HG02610 (cell line): ENCODE data around the gene SLC29A1.
"Not testable (repeated sequence)": the region's sequence is repeated elsewhere in the genome, so short reads cannot be mapped to it uniquely, and the experiment has no call there.

Experiments
- ATAC-seq: cut with Tn5 transposase; IDR thresholded peaks from one replicate; pipeline ENCODE4 v1.9.1; 2021; ENCODE audit warnings: mild to moderate bottlenecking, moderate library complexity; ENCODE audit not compliant: unreplicated experiment

The SLC29A1 gene

DNA sequence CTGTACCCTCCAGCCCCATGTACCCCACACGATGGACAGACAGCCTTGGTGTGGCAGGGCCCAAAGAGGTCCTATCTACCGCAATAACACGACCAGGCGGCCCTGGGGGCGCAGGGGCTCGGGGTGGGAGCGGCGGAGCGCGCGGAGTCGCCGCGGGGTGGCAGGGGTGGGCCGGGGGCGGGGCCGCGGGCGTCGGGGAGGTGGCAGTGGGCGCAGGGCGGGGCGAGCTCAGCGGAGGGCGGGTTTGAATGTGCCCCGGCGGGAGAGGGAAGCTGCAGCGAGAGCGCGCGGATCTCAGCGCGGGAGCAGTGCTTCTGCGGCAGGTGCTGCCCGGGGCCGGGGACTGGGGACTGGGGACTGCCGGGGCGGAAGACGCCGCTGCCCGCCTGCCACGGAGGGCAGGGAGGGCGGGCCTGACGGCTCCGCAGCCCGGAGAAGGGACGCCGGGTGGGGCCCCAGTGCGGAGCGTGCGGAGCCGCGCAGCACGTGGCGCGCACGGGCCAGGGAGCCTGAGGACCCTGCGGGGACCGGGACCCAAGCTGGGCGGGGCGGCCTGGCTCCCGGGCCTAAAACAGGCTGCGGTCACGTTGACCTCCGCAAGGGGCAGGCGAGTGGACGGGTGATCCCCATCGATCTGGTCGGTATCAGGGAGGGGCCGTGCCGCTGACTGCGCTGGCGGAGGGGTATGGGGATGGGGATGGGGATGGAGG is at the start of gene SLC29A1:
SLC29A1 (plus strand) TSS at position 277 of the 710 bp plus-strand sequence. CDS start 3,719 bp downstream, outside the sequence.
- peak; percentile 47 for ATAC-seq

DNA sequence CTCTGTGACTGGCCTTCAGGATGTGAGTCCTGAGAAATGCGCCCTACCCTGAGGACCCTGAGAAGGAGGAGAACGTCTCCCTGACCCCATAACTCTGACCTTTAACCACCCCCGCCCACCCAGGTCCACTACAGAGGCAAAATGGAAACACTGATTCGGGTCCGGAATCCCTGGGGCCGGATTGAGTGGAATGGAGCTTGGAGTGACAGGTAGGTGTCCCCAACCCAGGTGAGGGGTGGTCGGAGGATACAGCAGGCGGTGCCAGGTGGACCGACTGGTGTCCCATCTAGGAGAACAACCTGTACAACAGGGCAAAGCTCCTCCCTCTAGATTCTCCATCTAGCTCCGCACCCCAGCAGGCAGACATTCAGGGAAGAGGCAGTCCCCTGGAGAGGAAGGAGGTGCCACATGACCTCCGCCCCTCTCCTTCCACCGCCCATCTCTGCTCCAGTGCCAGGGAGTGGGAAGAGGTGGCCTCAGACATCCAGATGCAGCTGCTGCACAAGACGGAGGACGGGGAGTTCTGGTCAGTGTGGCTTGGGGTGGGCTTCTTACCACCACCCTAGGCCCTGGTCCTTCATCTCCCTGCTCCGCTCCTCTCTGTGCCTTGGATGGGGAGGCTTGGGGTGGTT is 47.1 kb upstream of the SLC29A1 start:
- no peak for ATAC-seq

DNA sequence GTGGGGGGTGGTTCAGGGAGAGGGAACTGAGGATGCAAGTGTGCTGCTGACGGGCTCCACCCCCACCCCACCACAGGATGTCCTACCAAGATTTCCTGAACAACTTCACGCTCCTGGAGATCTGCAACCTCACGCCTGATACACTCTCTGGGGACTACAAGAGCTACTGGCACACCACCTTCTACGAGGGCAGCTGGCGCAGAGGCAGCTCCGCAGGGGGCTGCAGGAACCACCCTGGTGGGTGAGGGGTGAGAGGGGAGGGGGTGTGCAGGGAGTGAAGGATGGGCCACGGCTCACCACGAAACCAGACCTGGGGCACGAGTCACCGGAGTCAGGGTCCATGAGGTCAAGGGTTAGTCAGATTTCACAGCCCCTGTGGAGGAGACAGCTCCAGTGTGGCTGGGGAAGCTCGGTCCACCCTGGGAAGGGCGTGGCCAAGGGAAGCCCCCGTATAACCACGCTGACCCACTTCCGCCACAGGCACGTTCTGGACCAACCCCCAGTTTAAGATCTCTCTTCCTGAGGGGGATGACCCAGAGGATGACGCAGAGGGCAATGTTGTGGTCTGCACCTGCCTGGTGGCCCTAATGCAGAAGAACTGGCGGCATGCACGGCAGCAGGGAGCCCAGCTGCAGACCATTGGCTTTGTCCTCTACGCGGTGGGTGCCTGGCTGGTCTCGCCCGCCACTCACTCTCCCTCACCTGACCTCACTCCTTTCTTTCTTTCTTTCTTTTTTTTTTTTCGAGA is 46.5 kb upstream of the SLC29A1 start:
- peak; percentile 62 for ATAC-seq

DNA sequence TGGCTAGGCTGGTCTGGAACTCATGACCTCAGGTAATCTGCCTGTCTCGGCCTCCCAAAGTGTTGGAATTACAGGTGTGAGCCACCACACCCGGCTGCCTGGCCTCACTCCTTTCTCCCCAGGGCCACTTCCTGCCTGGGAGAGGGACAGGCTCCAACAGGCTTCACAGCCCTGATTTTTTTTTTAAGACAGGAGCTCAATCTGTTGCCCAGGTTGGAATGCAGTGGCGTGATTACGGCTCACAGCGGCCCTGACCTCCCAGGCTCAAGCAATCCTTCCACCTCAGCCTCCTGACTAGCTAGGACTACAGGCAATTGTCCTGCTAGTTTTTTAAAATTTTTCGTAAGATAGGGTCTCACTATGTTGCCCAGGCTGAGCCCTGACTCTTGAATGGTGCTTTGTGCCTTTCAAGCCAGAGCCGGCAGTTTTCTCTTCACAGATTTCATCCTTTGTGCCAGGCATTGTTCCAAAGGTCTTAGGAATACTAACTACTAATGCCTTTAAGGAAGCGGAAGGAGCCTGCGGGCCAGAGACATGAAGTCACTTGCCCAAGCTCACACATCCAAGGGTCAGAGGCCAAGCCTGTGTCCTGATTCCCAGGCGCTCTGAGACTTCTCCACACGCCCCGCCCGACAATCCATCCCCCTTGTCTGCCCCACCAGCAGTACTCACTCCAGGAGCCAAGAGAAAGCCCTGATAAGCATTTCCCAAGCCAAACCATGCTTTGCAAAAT is 45.5 kb upstream of the SLC29A1 start:
- ATAC-seq, result no peak

DNA sequence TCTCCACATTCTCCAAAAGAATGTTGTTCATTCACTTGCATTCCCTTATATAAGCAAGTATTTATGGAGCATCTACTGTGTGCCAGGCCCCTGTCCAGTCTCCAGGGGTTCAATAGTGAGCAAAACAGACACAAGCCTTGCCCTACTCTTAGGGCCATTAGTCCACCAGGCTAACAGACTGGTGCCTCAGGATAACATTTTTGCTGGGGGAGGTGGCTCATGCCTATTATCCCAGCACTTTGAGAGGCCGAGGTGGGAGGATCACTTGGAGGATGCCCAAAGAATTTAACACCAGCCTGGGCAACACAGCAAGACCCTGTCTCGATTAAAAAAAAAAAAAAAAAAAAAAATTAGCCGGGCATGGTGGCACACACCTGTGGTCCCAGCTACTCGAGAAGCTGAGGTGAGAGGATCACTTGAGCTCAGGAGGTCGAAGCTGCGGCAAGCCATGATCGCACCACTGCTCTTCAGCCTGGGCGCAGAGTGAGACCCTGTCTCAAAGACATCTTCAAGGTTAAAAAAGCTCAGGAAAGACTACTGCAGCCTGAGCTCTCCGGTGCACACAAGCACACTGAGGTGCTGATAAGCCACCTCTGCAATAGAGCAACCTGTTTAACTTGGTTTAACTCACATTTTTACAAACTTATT is 44.8 kb upstream of the SLC29A1 start:
- ATAC-seq, result no peak

DNA sequence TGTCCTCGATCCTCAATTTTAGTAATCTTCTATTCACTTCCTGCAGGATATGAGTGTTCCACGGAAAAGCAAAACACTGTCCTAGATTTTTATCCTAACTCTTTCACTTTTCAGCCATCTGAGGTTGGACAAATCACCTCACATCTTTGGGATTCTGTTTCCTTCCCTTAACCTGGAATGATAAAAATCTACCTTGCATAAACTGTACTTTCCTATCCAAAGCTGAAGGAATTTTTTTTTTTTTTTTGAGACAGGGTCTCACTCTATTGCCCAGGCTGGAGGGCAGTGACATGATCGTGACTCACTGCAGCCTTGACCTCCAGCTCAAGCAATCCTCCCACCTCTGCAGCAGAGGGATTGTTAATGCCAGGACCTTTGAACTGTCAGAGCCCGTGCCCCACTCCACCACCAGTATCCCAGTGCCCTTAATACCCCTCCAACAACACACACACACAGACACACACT is 44.3 kb upstream of the SLC29A1 start:
- ATAC-seq, result no peak

DNA sequence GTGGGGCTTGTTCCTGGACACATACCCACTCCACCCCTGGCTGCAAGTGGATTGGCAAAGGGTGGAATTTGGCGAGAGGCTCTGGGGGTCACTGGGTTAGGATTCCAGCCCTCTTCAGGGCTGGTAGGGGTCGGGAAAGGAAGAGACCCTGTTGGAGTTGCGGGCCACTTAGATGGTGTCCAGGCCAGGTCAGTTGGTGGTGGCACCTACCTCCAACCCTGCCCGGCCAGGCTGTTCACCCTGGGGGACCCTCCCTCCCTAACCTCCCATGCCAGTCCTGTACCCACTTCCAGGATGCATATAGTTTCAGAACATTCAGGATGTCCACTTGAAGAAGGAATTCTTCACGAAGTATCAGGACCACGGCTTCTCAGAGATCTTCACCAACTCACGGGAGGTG is 43.7 kb upstream of the SLC29A1 start:
- no peak for ATAC-seq

DNA sequence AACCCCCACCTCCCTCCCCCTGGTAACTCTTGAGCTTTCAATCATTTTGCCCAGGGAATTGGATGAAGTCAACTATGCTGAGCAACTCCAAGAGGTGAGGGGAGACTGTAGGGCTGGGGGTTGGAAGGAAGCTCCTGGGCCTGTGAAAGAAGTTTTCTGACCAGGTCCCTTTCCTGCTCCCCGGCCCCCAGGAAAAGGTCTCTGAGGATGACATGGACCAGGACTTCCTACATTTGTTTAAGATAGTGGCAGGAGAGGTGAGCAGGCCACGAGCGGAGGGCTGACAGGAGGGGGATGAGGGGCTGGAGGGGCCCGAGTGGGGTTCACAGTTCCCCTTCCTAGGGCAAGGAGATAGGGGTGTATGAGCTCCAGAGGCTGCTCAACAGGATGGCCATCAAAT is 43.0 kb upstream of the SLC29A1 start:
- ATAC-seq, result no peak

DNA sequence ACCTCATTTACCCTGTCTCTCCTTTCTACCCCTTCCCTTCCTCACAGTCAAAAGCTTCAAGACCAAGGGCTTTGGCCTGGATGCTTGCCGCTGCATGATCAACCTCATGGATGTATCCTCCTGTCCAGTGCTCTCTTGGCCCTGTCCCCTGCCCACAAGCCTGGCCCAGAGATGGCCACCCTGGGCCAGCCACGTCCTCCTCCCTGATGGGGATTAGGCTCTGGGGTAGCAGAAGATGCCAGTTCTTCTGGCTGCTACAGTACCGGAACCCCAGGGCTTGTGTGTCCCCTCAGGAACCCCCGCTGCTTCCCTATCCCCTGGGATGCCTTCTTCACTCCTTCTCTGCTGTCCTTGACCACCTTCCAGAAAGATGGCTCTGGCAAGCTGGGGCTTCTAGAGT is 42.5 kb upstream of the SLC29A1 start:
- no peak for ATAC-seq

DNA sequence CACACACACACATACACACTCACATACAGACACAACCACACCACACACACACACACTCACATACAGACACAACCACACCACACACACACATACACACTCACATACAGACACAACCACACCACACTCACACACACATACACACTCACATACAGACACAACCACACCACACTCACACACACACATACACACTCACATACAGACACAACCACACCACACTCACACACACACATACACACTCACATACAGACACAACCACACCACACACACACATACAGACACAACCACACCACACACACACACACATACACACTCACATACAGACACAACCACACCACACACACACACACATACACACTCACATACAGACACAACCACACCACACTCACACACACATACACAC is 41.6 kb upstream of the SLC29A1 start:
- ATAC-seq, result not testable (repeated sequence)

DNA sequence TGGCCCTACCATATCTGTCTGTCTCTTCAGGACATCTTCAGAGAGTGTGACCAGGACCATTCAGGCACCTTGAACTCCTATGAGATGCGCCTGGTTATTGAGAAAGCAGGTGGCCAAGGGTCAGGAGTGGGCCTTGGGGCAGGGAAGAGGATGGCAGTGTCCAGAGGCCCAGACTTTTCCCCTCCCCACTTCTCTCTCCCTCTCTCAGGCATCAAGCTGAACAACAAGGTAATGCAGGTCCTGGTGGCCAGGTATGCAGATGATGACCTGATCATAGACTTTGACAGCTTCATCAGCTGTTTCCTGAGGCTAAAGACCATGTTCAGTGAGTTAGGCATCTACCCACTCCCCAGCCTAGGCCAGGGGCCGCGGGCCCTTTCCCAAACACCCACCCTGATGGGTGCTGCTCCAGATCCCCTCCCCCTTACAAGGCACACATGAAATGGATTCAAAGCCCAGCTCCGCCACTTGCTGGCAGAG is 40.4 kb upstream of the SLC29A1 start:
- ATAC-seq, result no peak

DNA sequence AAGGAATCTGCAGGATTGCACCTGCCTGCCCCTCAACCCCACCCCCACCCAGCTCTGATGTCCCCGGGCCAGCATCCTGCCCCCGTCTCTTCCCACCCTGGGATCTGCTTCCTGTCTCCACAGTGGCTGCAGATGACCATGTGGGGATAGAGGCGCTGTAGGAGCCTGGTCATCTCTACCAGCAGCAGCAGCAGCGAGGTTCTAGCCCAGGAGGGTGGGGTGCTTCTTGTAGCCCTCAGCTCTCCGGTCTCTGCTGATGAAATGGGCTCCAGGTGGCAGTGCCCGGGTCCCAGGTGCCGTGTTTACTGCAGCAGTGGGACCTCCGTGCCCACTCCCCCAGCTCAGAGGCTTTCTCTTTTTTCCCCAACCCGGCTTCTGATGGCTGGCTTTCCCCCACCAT is 39.6 kb upstream of the SLC29A1 start:
- no peak for ATAC-seq

DNA sequence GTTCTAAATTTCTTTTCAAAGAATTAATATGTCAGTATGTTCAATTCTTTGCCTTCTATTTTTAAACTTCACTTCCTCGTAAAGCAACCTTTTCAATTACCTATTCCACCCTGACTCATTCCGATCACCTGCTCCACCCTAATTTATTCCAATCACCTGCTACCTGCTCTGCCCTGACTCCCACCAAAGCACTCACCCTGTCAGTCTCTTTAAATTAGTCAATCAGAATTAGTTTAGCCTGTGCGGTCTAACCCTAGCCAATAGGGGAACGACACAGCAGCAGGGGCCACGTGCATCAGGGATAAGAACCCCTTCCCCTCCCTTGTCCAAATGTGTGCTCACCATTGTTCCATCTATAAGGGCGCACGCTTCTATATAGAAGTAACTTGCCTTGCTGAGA is 38.0 kb upstream of the SLC29A1 start:
- not testable (repeated sequence) for ATAC-seq

DNA sequence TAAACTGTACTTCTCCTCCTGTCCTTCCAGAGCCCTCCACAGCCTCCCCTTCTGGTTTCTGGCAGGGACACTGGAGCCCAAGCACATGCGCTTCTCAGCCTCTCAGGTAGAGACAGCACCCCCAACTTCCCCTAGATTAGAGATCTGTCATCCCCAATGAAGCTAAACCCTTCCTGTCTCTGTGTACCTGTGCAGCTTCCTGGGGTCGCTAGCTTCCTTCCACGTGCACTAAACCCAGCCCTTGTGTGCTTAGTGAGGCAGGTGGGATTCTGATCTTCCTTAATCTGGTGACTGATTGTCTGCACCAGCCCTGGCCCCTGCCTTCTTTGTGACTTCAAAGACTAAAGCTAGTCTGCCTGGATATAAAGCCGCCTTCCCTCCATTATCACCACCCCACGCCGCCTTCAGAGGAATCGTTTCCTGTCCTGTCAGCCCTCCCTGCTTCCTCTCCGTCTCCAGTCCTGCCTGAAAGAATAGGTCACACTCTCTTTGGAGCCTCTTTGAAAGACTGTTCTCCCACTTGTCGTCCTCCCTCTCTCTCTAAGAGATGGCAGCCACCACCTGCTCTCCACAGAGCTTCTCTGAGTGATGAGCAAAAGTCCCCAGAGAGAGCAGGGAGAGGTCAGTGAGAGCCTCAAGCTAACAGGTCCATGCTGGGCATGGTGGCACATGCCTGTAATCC is 37.3 kb upstream of the SLC29A1 start:
- ATAC-seq, result no peak

DNA sequence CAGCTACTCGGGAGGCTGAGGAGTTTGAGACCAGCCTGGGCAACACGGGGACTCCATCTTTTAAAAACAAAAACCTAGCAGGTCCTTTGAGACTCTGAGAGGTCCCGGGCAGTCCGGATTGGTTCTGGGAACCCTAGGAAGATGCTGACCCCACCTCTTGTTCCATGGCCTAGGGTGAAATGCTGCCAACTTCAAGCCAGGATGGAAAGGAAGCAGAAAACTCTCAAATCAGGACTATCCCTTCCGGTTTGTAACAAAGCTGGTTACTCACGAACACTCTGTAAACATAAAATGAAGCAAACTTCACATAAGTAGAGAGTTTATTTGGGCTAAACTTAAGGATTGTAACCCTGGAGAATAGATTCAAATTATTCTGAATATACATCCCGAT is 36.8 kb upstream of the SLC29A1 start:
- no peak for ATAC-seq

DNA sequence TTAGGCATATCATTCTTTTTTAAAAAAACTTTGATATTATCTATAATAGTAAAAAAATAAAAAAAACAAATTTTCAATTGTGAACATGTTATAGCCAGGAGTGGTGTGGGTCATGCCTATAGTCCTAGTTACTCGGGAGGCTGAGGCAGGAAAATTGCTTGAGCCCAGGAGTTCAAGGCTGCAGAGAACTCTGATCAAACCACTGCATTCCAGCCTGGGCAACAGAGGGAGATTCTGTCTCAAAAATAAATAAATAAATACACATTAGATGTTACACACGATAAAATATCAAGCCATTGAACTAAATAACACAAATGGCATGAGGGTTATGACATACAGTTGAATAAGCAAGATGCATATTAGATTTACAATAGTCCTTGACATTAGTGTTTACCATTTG is 34.6 kb upstream of the SLC29A1 start:
- no peak for ATAC-seq

DNA sequence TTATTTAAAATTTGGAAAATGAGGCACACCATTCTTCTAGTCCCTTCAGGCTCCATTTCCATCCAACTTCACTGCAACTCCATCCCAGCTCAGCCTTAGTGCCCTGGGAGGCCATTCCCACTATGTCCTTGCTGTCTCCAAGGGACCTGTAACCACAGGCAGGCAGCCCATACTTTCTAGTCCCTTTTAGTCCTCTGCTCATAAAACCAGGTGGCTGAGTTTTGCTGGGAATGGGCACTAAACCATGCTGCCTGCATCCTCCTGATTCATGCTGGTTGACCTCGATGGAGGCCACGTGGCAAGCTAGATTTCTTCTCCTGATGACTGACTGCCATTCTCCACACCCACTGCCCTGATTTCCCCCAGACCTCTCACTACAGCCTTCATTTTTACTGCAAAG is 34.1 kb upstream of the SLC29A1 start:
- ATAC-seq, result no peak

DNA sequence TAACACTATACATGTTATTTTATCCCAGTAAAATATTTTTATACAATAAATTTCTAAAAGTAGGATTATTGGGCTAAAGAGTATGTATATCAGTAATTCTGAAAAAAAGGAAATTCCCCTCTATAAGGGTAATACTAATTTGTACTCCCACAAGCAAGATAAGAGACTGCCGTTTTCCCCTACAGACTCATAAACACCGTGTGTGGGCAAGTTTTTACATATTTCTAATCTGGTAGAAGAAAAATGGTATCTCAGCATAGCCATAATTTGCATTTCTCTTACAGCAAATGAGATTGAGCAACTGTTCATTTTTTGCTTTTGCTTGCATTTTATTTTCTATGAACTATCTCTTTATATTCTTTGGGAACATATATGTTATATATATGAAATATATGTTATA is 32.7 kb upstream of the SLC29A1 start:
- ATAC-seq, result peak; percentile 80

DNA sequence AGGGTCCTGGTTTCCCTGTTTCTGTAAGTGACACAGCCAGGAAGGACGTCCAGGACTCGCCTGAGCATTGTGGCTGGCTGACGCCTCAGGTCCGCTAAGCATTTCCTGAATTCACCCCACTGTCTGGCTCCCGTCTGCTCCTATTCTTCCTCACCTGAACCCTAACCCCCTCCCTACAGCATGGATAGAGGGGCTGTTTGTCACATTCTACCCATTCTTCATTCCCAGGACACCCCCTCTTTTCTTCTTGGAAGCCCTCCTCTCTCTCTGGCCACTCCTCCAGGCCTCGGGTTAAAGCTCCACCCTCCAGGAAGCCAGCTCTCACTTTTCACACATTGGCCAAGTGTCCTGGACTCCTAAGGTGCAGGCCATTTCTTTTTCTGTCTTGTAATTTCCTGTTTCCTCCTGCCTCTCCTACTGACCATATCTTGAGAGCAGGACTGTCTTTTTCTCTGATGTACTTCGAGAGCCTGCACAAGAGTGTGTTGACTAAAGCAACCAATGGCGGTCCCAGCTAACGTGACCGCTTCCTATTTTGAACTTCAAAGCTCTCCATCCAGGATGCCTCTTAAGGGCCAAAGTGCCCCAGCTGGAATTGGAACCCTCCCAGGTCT is 30.9 kb upstream of the SLC29A1 start:
- ATAC-seq, result no peak
